HepG2 (cell line): ENCODE results near the gene KIAA0319L. TPM values are rescaled to one million over a fixed set of nuclear protein-coding genes. Genes with fewer than 3 reads are reported as not detected.

ENCODE experiments used
- ATF7 ChIP-seq, 2 experiments: fragments of 450-650 bp in 1 of 2; sonication (generic) in 1 of 2; formaldehyde crosslinking in 1 of 2; IDR thresholded peaks; 2 replicates each; pipeline versions ENCODE4 v1.4.0 to v1.6.1; 2016 to 2020; ENCODE audit warnings: antibody characterized with exemption in 1 of 2, mild to moderate bottlenecking in 1 of 2, missing genetic modification reagents in 1 of 2
- CSRNP1 ChIP-seq: sonication (generic); formaldehyde crosslinking; IDR thresholded peaks from 2 replicates; pipeline ENCODE4 v1.8.1; 2023; ENCODE audit warnings: mild to moderate bottlenecking, missing genetic modification reagents
- HBP1 ChIP-seq: IDR thresholded peaks from 2 replicates; pipeline ENCODE4 v1.6.1; 2016; ENCODE audit warnings: low read depth, control low read depth
- HOXD1 ChIP-seq: sonication (generic); formaldehyde crosslinking; IDR thresholded peaks from 2 replicates; pipeline ENCODE4 v1.5.0; 2020; ENCODE audit warnings: missing genetic modification reagents
- KDM3A ChIP-seq: IDR thresholded peaks from 2 replicates; pipeline ENCODE4 v1.6.1; 2018; ENCODE audit warnings: low read depth, missing compliant biosample characterization
- NAIF1 ChIP-seq: sonication (generic); formaldehyde crosslinking; IDR thresholded peaks from 2 replicates; pipeline ENCODE4 v1.5.0; 2020; ENCODE audit warnings: mild to moderate bottlenecking, missing genetic modification reagents, borderline replicate concordance
- RBFOX2 ChIP-seq: fragments of 200-400 bp; formaldehyde crosslinking; IDR thresholded peaks from 2 replicates; pipeline ENCODE4 v1.6.1; 2017; ENCODE audit warnings: low read depth, mild to moderate bottlenecking, low read length
- REST ChIP-seq, 2 experiments: IDR thresholded peaks; 2 replicates each; pipeline ENCODE4 v1.6.1; 2011 to 2012; ENCODE audit warnings: low read length in 2 of 2, borderline replicate concordance in 1 of 2, low read depth in 1 of 2, mild to moderate bottlenecking in 1 of 2, moderate library complexity in 1 of 2
- TARDBP ChIP-seq: sonication (generic); formaldehyde crosslinking; IDR thresholded peaks from 2 replicates; pipeline ENCODE4 v1.8.0; 2022; ENCODE audit warnings: mild to moderate bottlenecking, missing genetic modification reagents
- U2AF1 ChIP-seq: fragments of 200-400 bp; formaldehyde crosslinking; optimal IDR thresholded peaks from 2 replicates; pipeline ENCODE3; 2017; ENCODE audit warnings: mild to moderate bottlenecking, low read depth, low read length
- ZFX ChIP-seq: sonication (generic); formaldehyde crosslinking; IDR thresholded peaks from 2 replicates; pipeline ENCODE4 v1.4.0; 2020; ENCODE audit warnings: mild to moderate bottlenecking, low read depth, missing genetic modification reagents, moderate library complexity
- ZNF142 ChIP-seq: sonication (generic); formaldehyde crosslinking; IDR thresholded peaks from 2 replicates; pipeline ENCODE4 v1.4.0; 2020; ENCODE audit warnings: missing genetic modification reagents
- ZNF251 ChIP-seq: sonication (generic); formaldehyde crosslinking; IDR thresholded peaks from 2 replicates; pipeline ENCODE4 v1.9.0; 2021; ENCODE audit warnings: mild to moderate bottlenecking, missing genetic modification reagents
- ZNF253 ChIP-seq: sonication (generic); formaldehyde crosslinking; IDR thresholded peaks from 2 replicates; pipeline ENCODE4 v1.8.0; 2022; ENCODE audit warnings: mild to moderate bottlenecking, missing genetic modification reagents, borderline replicate concordance
- ZNF781 ChIP-seq: sonication (generic); formaldehyde crosslinking; IDR thresholded peaks from 2 replicates; pipeline ENCODE4 v1.5.1; 2020; ENCODE audit warnings: borderline replicate concordance, mild to moderate bottlenecking, missing genetic modification reagents; ENCODE audit errors: not compliant biosample characterization
- ZSCAN20 ChIP-seq: sonication (generic); formaldehyde crosslinking; IDR thresholded peaks from 2 replicates; pipeline ENCODE4 v1.4.0; 2020; ENCODE audit warnings: missing genetic modification reagents, mild to moderate bottlenecking, borderline replicate concordance
- polyA plus RNA-seq, 8 experiments: library from polyadenylated mRNA; depleted of rRNA in 3 of 8; stranded (reverse) in 7 of 8; unstranded in 1 of 8; fragments of >200 nt; fragmentation: Illumina TruSeq in 4 of 8; extraction: Trizol in 4 of 8; gene quantifications; 2 replicates each; pipeline versions ENCODE4 v1.2.1 to v1.2.3, GENCODE V29; 2011 to 2016; ENCODE audit warnings: low read depth in 4 of 8, missing spikeins in 1 of 8, mixed read lengths in 1 of 8; ENCODE audit not compliant: insufficient read depth in 1 of 8
- total RNA-seq, 5 experiments: library from RNA; depleted of rRNA; stranded (reverse); fragments of >200 nt; fragmentation: Illumina TruSeq; extraction: Trizol; gene quantifications; 2 replicates each; pipeline ENCODE4 v1.2.3, GENCODE V29; 2016; ENCODE audit warnings: low read depth in 1 of 5

Gene KIAA0319L
- total and polyA plus RNA-seq, 2 of the 13 experiments (the other 11 are each of a cell fraction or from before 2014, with no cell fraction given), result 33.4 to 82.6 TPM

GRCh38 chr1:35557118-35557610, at the start of gene KIAA0319L (continued):
- TF ChIP-seq ZNF253 (CRISPR knock-in tag) (no peak), HBP1 (CRISPR knock-in tag) (peak; percentile 28; the same call in 1 of the 2 replicates), ZFX (CRISPR knock-in tag) (peak; percentile 96), U2AF1 (no peak), ATF7 (IDR thresholded peaks at IDR 0.05) (no peak), ATF7 (CRISPR knock-in tag; IDR thresholded peaks at IDR 0.05) (no peak; the same call in 1 of the 2 replicates), TARDBP (CRISPR knock-in tag) (no peak), ZNF142 (no peak), ZNF781 (CRISPR knock-in tag) (no peak), KDM3A (0 out of 2 replicates have a peak, but pooled peaks have one; percentile 41), HOXD1 (CRISPR knock-in tag) (peak; percentile 56; the same call in 1 of the 2 replicates), ZSCAN20 (CRISPR knock-in tag) (no peak), REST (IDR thresholded peaks at IDR 0.05; ENCODE audit: borderline replicate concordance in 1 of 2, low read depth in 1 of 2, low read length in 2 of 2) (peak; percentile 25 to 71), CSRNP1 (CRISPR knock-in tag) (0 out of 2 replicates have a peak, but pooled peaks have one; percentile 13), ZNF251 (CRISPR knock-in tag) (no peak), NAIF1 (CRISPR knock-in tag) (peak; percentile 45; the same call in 1 of the 2 replicates), RBFOX2 (peak; percentile 96)
